ENCODE results near the gene TAAR8.

TAAR8 gene

GRCh38 chr6:132511210-132511830 lies 41.2 kb upstream of the TAAR8 start:
- ATAC-seq: no peak
- TF ChIP-seq TOX (CRISPR knock-in tag; IDR thresholded peaks at IDR 0.05; ENCODE audit: borderline replicate concordance) (no peak), GLIS3 (CRISPR knock-in tag; IDR thresholded peaks at IDR 0.05) (no peak), POU6F1 (CRISPR knock-in tag; IDR thresholded peaks at IDR 0.05; ENCODE audit: borderline replicate concordance, low read depth) (no peak), ISL1 (CRISPR knock-in tag; IDR thresholded peaks at IDR 0.05) (no peak), SNAI2 (CRISPR knock-in tag; IDR thresholded peaks at IDR 0.05) (no peak), ZFP30 (CRISPR knock-in tag; IDR thresholded peaks at IDR 0.05) (no peak), TSHZ2 (CRISPR knock-in tag; IDR thresholded peaks at IDR 0.05) (no peak), CSRNP3 (CRISPR knock-in tag; IDR thresholded peaks at IDR 0.05) (no peak), ZC3H10 (CRISPR knock-in tag; IDR thresholded peaks at IDR 0.05) (no peak), ZFP3 (CRISPR knock-in tag; IDR thresholded peaks at IDR 0.05) (no peak), ZNF70 (CRISPR knock-in tag; IDR thresholded peaks at IDR 0.05) (no peak), PPARA (CRISPR knock-in tag; IDR thresholded peaks at IDR 0.05; ENCODE audit: borderline replicate concordance) (no peak), PATZ1 (CRISPR knock-in tag; IDR thresholded peaks at IDR 0.05; ENCODE audit: borderline replicate concordance) (no peak), ARNTL (CRISPR knock-in tag; IDR thresholded peaks at IDR 0.05; ENCODE audit: borderline replicate concordance, low read depth) (no peak)

GRCh38 chr6:132511831-132512220 lies 40.6 kb upstream of the TAAR8 start:
- ATAC-seq: no peak
- TF ChIP-seq GLIS3 (CRISPR knock-in tag; IDR thresholded peaks at IDR 0.05): no peak
- no peak for TF ChIP-seq ZNF565 (CRISPR knock-in tag; conservative IDR thresholded peaks at IDR 0.05; ENCODE audit: low read depth)
- no peak for TF ChIP-seq ZFP3 (CRISPR knock-in tag; IDR thresholded peaks at IDR 0.05)
- no peak for TF ChIP-seq PPARA (CRISPR knock-in tag; IDR thresholded peaks at IDR 0.05; ENCODE audit: borderline replicate concordance)
- TF ChIP-seq TCF4 (CRISPR knock-in tag; IDR thresholded peaks at IDR 0.05; ENCODE audit: borderline replicate concordance): no peak
- no peak for TF ChIP-seq BACH2 (CRISPR knock-in tag; IDR thresholded peaks at IDR 0.05; ENCODE audit: borderline replicate concordance)
- TF ChIP-seq ESRRG (CRISPR knock-in tag; IDR thresholded peaks at IDR 0.05): no peak
- no peak for TF ChIP-seq PATZ1 (CRISPR knock-in tag; IDR thresholded peaks at IDR 0.05; ENCODE audit: borderline replicate concordance)
- no peak for TF ChIP-seq TSHZ2 (CRISPR knock-in tag; IDR thresholded peaks at IDR 0.05)
- no peak for TF ChIP-seq CSDC2 (CRISPR knock-in tag; IDR thresholded peaks at IDR 0.05)
- TF ChIP-seq ZNF70 (CRISPR knock-in tag; IDR thresholded peaks at IDR 0.05): no peak
- TF ChIP-seq ZC3H10 (CRISPR knock-in tag; IDR thresholded peaks at IDR 0.05): no peak
- TF ChIP-seq TOX (CRISPR knock-in tag; IDR thresholded peaks at IDR 0.05; ENCODE audit: borderline replicate concordance): no peak
- no peak for TF ChIP-seq CSRNP3 (CRISPR knock-in tag; IDR thresholded peaks at IDR 0.05)
- TF ChIP-seq SNAI2 (CRISPR knock-in tag; IDR thresholded peaks at IDR 0.05): no peak
- no peak for TF ChIP-seq ARNTL (CRISPR knock-in tag; IDR thresholded peaks at IDR 0.05; ENCODE audit: borderline replicate concordance, low read depth)
- no peak for TF ChIP-seq RARB (CRISPR knock-in tag; IDR thresholded peaks at IDR 0.05)
